SK-N-SH (cell line): ENCODE measurements around the gene VWF. TPM values are rescaled to one million over a fixed set of nuclear protein-coding genes. Genes with fewer than 3 reads are reported as not detected.

Experiments
- CTCF ChIA-PET: fragments of 300-600, 350-600 bp; formaldehyde crosslinking; extraction: SDS; loops from one replicate; lab custom pipeline; 2021; lab: Yijun Ruan, JAX
- POLR2A ChIA-PET: fragments of 350-600 bp; sonication (Branson Sonifier 250); formaldehyde crosslinking; extraction: SDS; loops from one replicate; lab custom pipeline; 2020; ENCODE audit warnings: antibody characterized with exemption, inconsistent platforms; lab: Yijun Ruan, JAX
- DNase-seq: peaks from one replicate; pipeline ENCODE4 v3.0.0; 2012
- H2AFZ ChIP-seq: fragments of 200-600 bp; sonication (generic); 2 replicates; pipeline ENCODE4 v1.8.1; 2016; ENCODE audit warnings: antibody characterized with exemption, mild to moderate bottlenecking, low read depth
- H3F3A ChIP-seq: fragments of 200-600 bp; sonication (generic); replicated peaks from 2 replicates; pipeline ENCODE3; 2016; ENCODE audit warnings: antibody characterized with exemption, mild to moderate bottlenecking; ENCODE audit not compliant: insufficient read depth
- H3K27ac ChIP-seq, 2 experiments: fragments of 200-500 bp in 1 of 2; fragments of 200-600 bp in 1 of 2; sonication (Bioruptor generic) in 1 of 2; sonication (generic), shearing (Covaris generic) in 1 of 2; 2 replicates each; pipeline versions ENCODE4 v1.5.1 to v1.6.1; 2014 to 2016; ENCODE audit warnings: low read depth in 2 of 2, inconsistent platforms in 1 of 2, low read length in 1 of 2, mild to moderate bottlenecking in 1 of 2, mixed read lengths in 1 of 2
- H3K27me3 ChIP-seq: fragments of 200-600 bp; sonication (generic), shearing (Covaris generic); 2 replicates; pipeline ENCODE4 v1.6.1; 2016; ENCODE audit warnings: mixed run types; ENCODE audit not compliant: insufficient read depth
- H3K36me3 ChIP-seq, 2 experiments: fragments of 200-500 bp in 1 of 2; fragments of 200-600 bp in 1 of 2; sonication (Bioruptor generic) in 1 of 2; sonication (generic) in 1 of 2; replicated peaks in 1 of 2; 2 replicates each; pipeline versions ENCODE3 to v1.5.1; 2014 to 2016; ENCODE audit warnings: low read length in 1 of 2, mild to moderate bottlenecking in 1 of 2; ENCODE audit not compliant: insufficient read depth in 2 of 2, control insufficient read depth in 1 of 2
- H3K4me1 ChIP-seq, 2 experiments: fragments of 200-500 bp in 1 of 2; fragments of 200-600 bp in 1 of 2; sonication (Bioruptor generic) in 1 of 2; sonication (generic), shearing (Covaris generic) in 1 of 2; 2 replicates each; pipeline versions ENCODE4 v1.5.1 to v1.6.1; 2014 to 2016; ENCODE audit warnings: low read depth in 1 of 2, low read length in 1 of 2, mixed run types in 1 of 2; ENCODE audit not compliant: insufficient read depth in 2 of 2, control insufficient read depth in 1 of 2
- H3K4me2 ChIP-seq: fragments of 200-600 bp; sonication (generic), shearing (Covaris generic); 2 replicates; pipeline ENCODE4 v1.6.1; 2017; ENCODE audit warnings: mixed run types
- H3K4me3 ChIP-seq, 2 experiments: fragments of 200-500 bp in 1 of 2; fragments of 200-600 bp in 1 of 2; sonication (Bioruptor generic) in 1 of 2; sonication (generic), shearing (Covaris generic) in 1 of 2; 2 replicates each; pipeline versions ENCODE4 v1.5.1 to v1.8.1; 2014 to 2016; ENCODE audit warnings: low read depth in 2 of 2, inconsistent platforms in 1 of 2, low read length in 1 of 2, mild to moderate bottlenecking in 1 of 2, mixed read lengths in 1 of 2, moderate library complexity in 1 of 2
- H3K79me2 ChIP-seq: fragments of 200-600 bp; sonication (generic); 2 replicates; pipeline ENCODE4 v1.8.1; 2017; ENCODE audit warnings: mild to moderate bottlenecking; ENCODE audit not compliant: insufficient read depth
- H3K9ac ChIP-seq: fragments of 200-600 bp; sonication (generic); 2 replicates; pipeline ENCODE4 v1.6.1; 2017; ENCODE audit warnings: mixed run types
- H3K9me2 ChIP-seq: fragments of 200-600 bp; sonication (generic); 2 replicates; pipeline ENCODE4 v1.6.1; 2017; ENCODE audit warnings: mixed run types
- H3K9me3 ChIP-seq: fragments of 200-600 bp; sonication (generic); 2 replicates; pipeline ENCODE4 v1.6.1; 2017; ENCODE audit warnings: mixed run types, mild to moderate bottlenecking, moderate library complexity
- H4K20me1 ChIP-seq: fragments of 200-600 bp; sonication (generic); 2 replicates; pipeline ENCODE4 v1.6.1; 2017; ENCODE audit warnings: mild to moderate bottlenecking, mixed run types; ENCODE audit not compliant: insufficient read depth
- ELF1 ChIP-seq: IDR thresholded peaks from 2 replicates; pipeline ENCODE4 v1.4.0; 2012
- FOSL2 ChIP-seq: IDR thresholded peaks from 2 replicates; pipeline ENCODE4 v1.4.0; 2012; ENCODE audit warnings: low read depth, mild to moderate bottlenecking, moderate library complexity, borderline replicate concordance
- FOXJ3 ChIP-seq: sonication (generic); formaldehyde crosslinking; IDR thresholded peaks from 2 replicates; pipeline ENCODE4 v1.5.1; 2020; ENCODE audit warnings: mild to moderate bottlenecking, missing genetic modification reagents
- FOXM1 ChIP-seq: IDR thresholded peaks from 2 replicates; pipeline ENCODE4 v1.4.0; 2012; ENCODE audit warnings: low read depth, mild to moderate bottlenecking
- GABPA ChIP-seq: IDR thresholded peaks from 2 replicates; pipeline ENCODE4 v1.4.0; 2012; ENCODE audit warnings: low read depth, mild to moderate bottlenecking
- JUND ChIP-seq: IDR thresholded peaks from 2 replicates; pipeline ENCODE4 v1.4.0; 2012
- MXI1 ChIP-seq: IDR thresholded peaks from 2 replicates; pipeline ENCODE4 v1.6.1; 2012; ENCODE audit warnings: mild to moderate bottlenecking, low read depth, low read length, improper control_type of control experiment
- NRF1 ChIP-seq: IDR thresholded peaks from 2 replicates; pipeline ENCODE4 v1.6.1; 2012; ENCODE audit warnings: low read depth, mild to moderate bottlenecking, low read length
- RAD21 ChIP-seq: IDR thresholded peaks from 2 replicates; pipeline ENCODE4 v1.6.1; 2012; ENCODE audit warnings: mild to moderate bottlenecking, low read length
- RCOR1 ChIP-seq: fragments of 150-350 bp; IDR thresholded peaks from 2 replicates; pipeline ENCODE4 v1.6.1; 2017; ENCODE audit warnings: antibody characterized with exemption, low read length
- RFX5 ChIP-seq: IDR thresholded peaks from 2 replicates; pipeline ENCODE4 v1.6.1; 2012; ENCODE audit warnings: mild to moderate bottlenecking, improper control_type of control experiment, low read length
- RXRA ChIP-seq: IDR thresholded peaks from 2 replicates; pipeline ENCODE4 v1.4.0; 2012; ENCODE audit warnings: low read depth, mild to moderate bottlenecking, borderline replicate concordance
- SIN3A ChIP-seq: IDR thresholded peaks from 2 replicates; pipeline ENCODE4 v1.6.1; 2012; ENCODE audit warnings: low read depth, mild to moderate bottlenecking, low read length, moderate library complexity, borderline replicate concordance
- SMC3 ChIP-seq: IDR thresholded peaks from 2 replicates; pipeline ENCODE4 v1.6.1; 2012; ENCODE audit warnings: low read depth, low read length, improper control_type of control experiment
- TAF1 ChIP-seq: IDR thresholded peaks from 2 replicates; pipeline ENCODE4 v1.6.1; 2012; ENCODE audit warnings: low read depth, mild to moderate bottlenecking, low read length, moderate library complexity, borderline replicate concordance
- TEAD4 ChIP-seq: IDR thresholded peaks from 2 replicates; pipeline ENCODE4 v1.4.0; 2012; ENCODE audit warnings: mild to moderate bottlenecking, borderline replicate concordance; ENCODE audit not compliant: insufficient read depth
- YY1 ChIP-seq: IDR thresholded peaks from 2 replicates; pipeline ENCODE4 v1.4.0; 2012; ENCODE audit warnings: low read depth, mild to moderate bottlenecking
- WGBS: methylation state at CpG from one replicate; pipeline ENCODE4 v1.1.6; 2017; ENCODE audit warnings: low lambda C conversion rate; 5-methylcytosine and 5-hydroxymethylcytosine counted together
- polyA plus RNA-seq, 3 experiments: library from polyadenylated mRNA; depleted of rRNA; stranded (reverse); fragments of >200 nt; gene quantifications; 2 replicates each; pipeline ENCODE4 v1.2.3, GENCODE V29; 2012
- TF ChIP-seq, protein P1 (sequence below): IDR thresholded peaks from 2 replicates; pipeline ENCODE4 v1.4.0; 2012; ENCODE audit warnings: low read depth, borderline replicate concordance
- TF ChIP-seq, protein P2 (sequence below): fragments of 200-600 bp; sonication (generic); IDR thresholded peaks from 2 replicates; pipeline ENCODE4 v1.6.1; 2017; ENCODE audit warnings: antibody characterized with exemption, mild to moderate bottlenecking, moderate library complexity
- TF ChIP-seq, protein P3 (sequence below): fragments of 150-350 bp; IDR thresholded peaks from 2 replicates; pipeline ENCODE4 v1.6.1; 2016; ENCODE audit warnings: mild to moderate bottlenecking, low read depth, low read length

The VWF gene
- polyA plus RNA-seq, 1 of the 3 experiments (the other 2 are of a cell fraction) = 0.12 TPM

DNA sequence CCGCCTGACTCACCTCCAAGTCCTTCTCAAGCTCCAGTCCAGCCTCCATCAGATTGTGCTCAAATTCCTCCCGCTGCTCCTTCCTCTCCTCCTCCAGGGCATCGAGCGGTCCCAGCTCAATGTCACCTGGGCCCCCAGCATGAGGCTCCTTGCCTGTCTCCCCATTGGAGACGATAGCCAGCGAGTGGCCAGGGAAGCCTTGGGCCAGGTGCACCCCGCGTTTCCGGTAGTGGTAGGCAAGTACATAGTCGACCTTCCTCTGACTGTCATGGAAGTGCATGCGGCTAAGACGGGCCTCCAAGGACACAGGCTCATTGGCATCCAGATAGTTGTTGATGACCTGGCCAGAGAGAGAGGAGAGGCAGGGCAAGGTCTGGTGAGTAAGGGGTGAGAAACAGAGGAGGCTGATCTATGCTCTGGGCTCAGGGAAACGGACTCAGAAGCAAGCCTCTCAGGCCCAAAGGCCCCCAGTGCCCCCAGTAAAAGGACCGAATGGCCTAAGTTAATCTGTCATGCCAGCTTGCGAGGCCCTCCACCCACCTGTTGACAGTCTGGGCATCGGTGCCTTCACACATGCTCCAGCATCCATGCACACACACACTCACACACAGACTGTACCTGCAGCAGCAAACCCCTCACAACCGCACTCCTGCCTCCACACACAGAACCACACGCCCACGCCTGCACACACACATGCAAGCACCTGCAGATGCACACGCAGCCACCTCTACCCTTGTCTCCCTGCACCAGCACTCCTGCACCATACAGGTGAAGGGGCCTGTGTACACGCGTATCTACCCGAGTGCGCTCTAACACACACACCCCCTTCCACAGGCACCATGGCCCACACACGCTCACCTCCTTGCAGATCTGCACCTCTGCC, 203.2 kb downstream of the VWF start:
- Histone ChIP-seq H4K20me1 (no peaks in the 10 kb centered on the region), H3K36me3 (no peaks in the 10 kb centered on the region), H3K27ac (no peak overlapping the region), H3K9me3 (no peaks in the 10 kb centered on the region), H3K27me3 (peaks cover 12% of the 10 kb centered on the region; the same call in 1 of the 2 replicates), H3K4me3 (no peak overlapping the region), H3K4me1 (no peaks in the 10 kb centered on the region), H2AFZ (no peak overlapping the region), H3K9me2 (no peaks in the 10 kb centered on the region), H3K9ac (no peak overlapping the region)
- ChIA-PET POLR2A (no interaction called here), CTCF (no interaction called here)
- TF ChIP-seq, protein P1, sequence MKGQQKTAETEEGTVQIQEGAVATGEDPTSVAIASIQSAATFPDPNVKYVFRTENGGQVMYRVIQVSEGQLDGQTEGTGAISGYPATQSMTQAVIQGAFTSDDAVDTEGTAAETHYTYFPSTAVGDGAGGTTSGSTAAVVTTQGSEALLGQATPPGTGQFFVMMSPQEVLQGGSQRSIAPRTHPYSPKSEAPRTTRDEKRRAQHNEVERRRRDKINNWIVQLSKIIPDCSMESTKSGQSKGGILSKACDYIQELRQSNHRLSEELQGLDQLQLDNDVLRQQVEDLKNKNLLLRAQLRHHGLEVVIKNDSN = no peak
- no peak for TF ChIP-seq MXI1
- TF ChIP-seq TEAD4 = no peak
- TF ChIP-seq NRF1 = no peak
- TF ChIP-seq YY1 = no peak
- TF ChIP-seq RFX5 = no peak
- no peak for TF ChIP-seq FOXJ3 (CRISPR knock-in tag)
- TF ChIP-seq, protein P2, sequence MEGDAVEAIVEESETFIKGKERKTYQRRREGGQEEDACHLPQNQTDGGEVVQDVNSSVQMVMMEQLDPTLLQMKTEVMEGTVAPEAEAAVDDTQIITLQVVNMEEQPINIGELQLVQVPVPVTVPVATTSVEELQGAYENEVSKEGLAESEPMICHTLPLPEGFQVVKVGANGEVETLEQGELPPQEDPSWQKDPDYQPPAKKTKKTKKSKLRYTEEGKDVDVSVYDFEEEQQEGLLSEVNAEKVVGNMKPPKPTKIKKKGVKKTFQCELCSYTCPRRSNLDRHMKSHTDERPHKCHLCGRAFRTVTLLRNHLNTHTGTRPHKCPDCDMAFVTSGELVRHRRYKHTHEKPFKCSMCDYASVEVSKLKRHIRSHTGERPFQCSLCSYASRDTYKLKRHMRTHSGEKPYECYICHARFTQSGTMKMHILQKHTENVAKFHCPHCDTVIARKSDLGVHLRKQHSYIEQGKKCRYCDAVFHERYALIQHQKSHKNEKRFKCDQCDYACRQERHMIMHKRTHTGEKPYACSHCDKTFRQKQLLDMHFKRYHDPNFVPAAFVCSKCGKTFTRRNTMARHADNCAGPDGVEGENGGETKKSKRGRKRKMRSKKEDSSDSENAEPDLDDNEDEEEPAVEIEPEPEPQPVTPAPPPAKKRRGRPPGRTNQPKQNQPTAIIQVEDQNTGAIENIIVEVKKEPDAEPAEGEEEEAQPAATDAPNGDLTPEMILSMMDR = no peak
- TF ChIP-seq TAF1 = no peak
- no peak for TF ChIP-seq SIN3A
- no peak for TF ChIP-seq RXRA
- no peak for TF ChIP-seq SMC3
- no peak for TF ChIP-seq FOXM1
- no peak for TF ChIP-seq FOSL2
- TF ChIP-seq, protein P3, sequence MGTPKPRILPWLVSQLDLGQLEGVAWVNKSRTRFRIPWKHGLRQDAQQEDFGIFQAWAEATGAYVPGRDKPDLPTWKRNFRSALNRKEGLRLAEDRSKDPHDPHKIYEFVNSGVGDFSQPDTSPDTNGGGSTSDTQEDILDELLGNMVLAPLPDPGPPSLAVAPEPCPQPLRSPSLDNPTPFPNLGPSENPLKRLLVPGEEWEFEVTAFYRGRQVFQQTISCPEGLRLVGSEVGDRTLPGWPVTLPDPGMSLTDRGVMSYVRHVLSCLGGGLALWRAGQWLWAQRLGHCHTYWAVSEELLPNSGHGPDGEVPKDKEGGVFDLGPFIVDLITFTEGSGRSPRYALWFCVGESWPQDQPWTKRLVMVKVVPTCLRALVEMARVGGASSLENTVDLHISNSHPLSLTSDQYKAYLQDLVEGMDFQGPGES = no peak
- TF ChIP-seq RAD21 = no peak
- TF ChIP-seq RCOR1 = no peak
- no peak for TF ChIP-seq ELF1
- TF ChIP-seq GABPA = no peak
- TF ChIP-seq JUND = no peak
- TF ChIP-seq, all 33 proteins: peak for 0
- WGBS = 35% methylated on average over 20 of the region's 25 CpGs
- no peak for DNase-seq
- Histone ChIP-seq H3K4me2 (no peak overlapping the region), H3F3A (no peaks in the 10 kb centered on the region), H3K79me2 (no peaks in the 10 kb centered on the region)
